CD4-positive, alpha-beta T cell treated with Interferon gamma for 1 hour (primary cell): ENCODE results near the gene UBE3C.
"Not testable (repeated sequence)": the region's sequence is repeated elsewhere in the genome, so short reads cannot be mapped to it uniquely, and the experiment has no call there.

ENCODE experiments used
- DNase-seq: peaks from one replicate; pipeline ENCODE4 v3.0.0-alpha.2; 2020

The UBE3C gene

DNA sequence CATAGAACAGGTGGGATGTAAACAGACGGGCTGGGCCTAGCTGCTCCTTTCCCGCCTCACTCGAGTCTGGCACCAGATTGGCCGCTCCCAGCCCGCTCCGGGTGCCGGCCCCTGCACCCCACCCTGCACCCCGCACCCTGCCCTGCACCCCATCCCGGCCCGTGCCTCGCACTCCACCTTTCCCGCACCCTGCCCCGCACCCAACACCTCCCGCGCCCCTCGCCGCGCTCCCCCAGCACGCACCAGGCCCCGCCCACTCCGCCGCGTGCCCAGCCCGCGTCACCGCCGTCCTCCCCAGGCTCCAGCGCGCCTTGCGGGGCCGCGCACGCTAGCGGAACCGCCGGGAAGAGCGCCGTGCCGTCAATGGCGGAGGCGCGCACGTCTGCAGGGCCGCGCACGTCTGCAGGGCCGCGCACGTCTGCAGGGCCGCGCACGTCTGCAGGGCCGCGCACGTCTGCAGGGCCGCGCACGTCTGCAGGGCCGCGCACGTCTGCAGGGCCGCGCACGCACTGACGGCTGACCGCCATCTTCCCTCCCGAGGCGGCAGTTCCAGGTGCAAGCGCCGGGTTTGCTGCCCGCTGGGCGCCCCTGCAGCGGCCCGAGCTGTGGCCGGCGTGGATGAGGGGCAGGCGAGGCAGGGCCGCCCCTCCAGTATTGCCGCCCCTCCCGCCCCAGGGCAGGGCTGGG, at the start of gene UBE3C:
TSS of gene UBE3C (plus strand) at position 503 of the 687 bp plus-strand sequence. CDS start 347 bp downstream, outside the sequence.
- DNase-seq, result peak; percentile 88

DNA sequence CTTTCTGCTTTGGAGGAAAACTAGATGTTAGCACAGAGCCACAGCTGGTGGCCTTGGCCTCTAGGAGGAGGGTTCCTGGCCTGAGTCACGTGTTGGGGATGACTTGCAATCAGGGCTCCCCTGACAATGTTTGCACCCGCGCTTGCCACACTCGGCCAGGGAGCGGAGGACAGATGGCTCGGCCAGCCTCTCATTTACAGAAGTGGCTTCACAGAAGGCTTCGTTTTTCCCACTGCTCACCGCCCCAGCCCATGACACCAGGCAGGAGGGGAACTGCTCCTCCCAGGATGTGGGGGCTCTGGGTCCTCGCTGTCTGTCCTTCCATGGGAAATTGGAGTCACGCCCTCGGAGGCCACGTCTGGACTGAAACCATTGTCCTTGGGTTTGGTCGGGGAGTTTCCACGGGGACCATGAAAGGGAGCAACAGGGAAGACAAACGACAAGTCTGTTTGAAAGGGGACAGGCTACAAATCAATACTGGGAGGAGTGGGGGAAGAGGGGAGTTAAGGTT, 49.6 kb upstream of the UBE3C start:
- DNase-seq, result no peak

DNA sequence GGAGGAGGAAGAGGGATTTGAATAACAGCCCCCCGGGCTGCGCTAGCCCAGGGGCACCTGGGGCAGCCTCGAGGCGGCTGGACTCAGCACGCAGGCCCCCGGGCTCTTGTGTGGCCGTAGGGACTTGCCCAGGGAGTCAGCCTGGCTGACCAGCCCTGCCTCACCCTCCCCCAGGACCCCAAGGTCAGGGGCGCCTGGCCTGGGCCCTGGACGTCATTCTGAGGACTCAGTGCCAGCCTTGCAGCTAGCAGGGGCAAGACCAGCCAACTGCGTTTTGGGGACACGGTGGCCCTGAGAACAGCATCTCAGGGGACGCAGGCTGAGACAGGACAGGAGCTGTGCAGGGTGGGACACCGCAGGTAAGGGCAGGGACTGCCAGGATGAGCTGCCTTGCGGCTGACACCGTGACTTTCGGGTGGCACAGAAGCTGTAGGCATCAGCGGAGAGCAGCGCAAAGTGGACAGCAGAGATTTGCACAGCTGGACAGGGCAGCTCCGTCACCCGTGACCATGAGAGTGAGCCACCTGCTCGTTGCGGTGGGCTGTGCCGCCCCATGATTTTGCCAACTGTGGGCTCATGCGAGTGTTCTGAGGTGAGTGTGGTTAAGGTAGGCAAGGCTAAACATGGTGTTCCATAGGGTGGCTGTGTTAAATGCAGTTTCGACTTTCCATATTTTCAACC, 48.1 kb upstream of the UBE3C start:
- DNase-seq, result no peak

DNA sequence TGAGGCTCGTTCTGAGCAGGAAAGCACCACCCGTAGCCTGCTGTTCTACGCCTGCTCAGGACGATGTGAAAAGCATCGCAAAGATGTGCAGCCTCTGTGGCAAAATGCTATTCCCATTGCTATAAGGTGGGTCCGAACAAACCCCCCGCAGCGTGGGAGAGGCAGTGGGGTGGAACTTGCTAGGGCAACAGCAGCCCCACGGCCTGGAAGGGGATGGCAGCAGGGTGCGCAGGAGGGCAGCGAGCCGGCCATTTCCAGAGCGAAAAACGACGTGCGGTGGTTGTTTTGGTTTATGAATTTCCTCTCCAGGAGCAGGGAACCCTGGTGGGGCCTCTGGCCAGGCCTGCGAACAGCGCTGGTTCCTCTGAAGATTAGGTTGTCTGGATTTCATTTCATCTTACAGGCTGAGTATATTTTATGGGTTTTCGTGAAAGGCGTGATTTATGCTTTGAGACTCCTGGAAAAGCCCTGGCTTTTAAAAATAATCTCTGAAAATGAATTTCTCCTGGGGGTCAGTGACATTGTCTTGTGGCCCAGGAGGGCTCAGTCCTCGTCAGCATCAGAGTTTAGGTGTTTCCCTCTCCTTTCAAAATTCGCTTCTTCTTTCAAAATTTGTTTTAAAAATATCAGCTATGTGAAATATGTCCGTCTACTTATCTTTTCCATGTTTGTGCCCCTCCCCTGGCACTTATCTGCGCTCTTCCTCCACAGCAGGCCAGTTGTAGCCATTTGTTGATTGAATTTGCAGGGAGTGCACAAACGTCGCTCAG, 42.3 kb upstream of the UBE3C start:
- no peak for DNase-seq

DNA sequence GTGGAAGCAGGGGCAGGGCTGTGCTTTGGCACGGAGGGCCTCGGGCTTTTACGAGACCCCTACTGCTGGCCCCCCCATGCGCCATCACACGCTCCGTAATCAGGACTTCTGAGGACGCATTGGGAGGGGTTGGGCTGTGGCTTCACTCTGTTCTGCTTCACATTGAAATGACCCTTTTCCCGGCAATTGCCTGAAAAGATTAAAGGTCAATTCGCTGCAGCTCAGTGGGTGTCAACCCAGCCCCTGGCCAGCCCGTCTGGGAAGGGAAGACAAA, 41.7 kb upstream of the UBE3C start:
- DNase-seq, result no peak

DNA sequence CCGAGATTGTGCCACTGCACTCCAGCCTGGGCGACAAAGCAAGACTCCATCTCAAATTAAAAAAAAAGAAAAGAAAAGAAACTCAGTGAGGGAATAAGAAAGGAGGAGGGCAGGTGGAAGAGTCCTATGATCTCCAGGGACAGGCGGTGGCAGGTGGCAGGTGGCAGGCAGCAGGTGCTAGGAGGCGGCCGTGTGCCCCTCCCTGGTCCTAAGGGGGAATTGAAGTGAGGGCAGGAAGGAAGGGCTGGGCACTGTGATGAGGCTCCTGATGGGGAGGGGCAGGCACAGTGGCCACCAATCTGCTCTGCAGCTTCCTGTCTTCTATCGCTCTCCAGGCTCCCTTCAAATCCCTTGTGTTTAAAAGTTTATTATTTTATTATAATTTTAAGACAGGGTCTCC, 41.2 kb upstream of the UBE3C start:
- no peak for DNase-seq

DNA sequence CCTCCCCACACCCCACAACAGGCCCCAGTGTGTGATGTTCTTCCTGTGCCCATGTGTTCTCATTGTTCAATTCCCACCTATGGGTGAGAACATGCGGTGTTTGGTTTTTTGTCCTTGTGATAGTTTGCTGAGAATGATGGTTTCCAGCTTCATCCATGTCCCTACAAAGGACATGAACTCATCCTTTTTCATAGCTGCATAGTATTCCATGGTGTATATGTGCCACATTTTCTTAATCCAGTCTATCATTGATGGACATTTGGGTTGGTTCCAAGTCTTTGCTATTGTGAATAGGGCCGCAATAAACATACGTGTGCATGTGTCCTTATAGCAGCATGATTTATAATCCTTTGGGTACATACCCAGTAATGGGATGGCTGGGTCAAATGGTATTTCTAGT, 38.7 kb upstream of the UBE3C start:
- not testable (repeated sequence) for DNase-seq

DNA sequence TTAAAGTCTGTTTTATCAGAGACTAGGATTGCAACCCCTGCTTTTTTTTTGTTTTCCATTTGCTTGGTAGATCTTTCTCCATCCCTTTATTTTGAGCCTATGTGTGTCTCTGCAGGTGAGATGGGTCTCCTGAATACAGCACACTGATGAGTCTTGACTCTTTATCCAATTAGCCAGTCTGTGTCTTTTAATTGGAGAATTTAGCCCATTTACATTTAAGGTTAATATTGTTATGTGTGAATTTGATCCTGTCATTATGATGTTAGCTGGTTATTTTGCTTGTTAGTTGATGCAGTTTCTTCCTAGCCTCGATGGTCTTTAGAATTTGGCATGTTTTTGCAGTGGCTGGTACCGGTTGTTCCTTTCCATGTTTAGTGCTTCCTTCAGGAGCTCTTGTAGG, 35.1 kb upstream of the UBE3C start:
- not testable (repeated sequence) for DNase-seq

DNA sequence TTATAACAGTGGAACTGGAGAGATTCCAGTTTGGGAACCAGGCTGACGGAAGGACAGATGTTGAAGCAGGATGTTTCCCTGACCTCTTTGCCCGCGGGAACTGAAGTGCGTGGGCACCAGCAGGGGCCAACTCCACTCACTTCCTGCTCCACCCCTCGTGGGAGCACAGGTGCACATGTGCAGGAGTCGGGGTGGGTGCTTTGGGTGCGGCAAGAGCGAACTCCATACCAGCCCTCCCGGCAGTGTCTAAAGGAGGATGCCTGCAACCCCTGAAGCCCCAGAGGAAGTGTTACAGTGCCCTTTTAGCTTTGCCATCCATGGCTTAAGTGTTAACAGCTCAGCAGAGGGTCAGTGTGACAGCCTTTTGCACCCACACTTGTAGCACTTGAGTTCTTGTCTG, 27.4 kb upstream of the UBE3C start:
- no peak for DNase-seq

DNA sequence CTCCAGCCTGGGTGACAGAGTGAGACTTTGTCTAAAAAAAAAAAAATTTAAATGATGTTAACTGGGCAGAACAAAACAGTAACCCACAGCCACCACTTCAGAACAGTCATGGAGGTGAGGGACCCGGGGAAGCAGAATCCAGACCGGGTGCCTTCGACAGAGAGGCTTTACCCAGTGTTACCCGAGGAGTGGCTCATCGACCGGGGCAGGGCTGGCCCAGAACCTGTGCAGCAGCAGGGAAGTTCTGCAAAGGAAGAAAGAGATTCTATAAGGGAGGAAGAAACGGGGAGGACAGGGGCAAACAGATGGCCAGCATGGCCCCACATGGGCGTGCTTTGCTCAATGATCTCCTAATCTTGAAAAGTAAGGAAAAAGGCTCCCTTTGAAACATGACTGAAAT, 26.0 kb upstream of the UBE3C start:
- no peak for DNase-seq

DNA sequence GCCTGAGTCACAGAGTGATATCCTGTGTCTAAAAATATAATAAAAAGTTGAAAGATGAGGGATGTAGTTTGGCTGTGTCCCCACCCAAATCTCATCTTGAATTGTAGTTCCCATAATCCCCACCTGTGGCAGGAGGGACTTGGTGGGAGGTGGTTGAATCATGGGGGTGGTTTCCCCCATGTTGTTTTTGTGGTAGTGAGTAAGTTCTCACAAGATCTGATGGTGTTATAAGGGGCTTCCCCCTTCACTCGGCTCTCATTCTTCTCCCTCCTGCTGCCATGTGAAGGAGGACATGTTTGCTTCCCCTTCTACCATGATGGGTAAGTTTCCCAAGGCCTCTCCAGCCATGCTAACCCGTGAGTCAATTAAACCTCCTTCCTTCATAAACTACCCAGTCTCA, 25.1 kb upstream of the UBE3C start:
- DNase-seq, result no peak

DNA sequence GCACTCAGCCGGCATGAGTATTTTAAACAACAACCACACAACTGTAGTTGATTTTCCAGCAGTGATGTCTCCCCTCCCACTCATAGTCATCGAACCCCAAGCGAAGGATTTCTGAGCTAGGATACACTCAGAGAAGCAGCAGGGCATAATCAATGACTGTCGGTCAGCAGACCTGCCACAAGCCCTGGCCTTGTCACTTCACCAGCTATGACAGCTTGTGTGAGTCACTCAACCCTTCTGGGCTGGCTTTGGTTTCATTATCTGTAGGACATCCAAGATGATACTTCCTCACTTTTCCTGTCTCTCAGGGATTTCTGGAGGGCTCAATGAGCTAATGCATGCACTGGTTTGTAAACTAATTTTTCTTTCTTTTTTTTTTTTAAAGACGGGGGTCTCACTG, 22.0 kb upstream of the UBE3C start:
- DNase-seq, result no peak

DNA sequence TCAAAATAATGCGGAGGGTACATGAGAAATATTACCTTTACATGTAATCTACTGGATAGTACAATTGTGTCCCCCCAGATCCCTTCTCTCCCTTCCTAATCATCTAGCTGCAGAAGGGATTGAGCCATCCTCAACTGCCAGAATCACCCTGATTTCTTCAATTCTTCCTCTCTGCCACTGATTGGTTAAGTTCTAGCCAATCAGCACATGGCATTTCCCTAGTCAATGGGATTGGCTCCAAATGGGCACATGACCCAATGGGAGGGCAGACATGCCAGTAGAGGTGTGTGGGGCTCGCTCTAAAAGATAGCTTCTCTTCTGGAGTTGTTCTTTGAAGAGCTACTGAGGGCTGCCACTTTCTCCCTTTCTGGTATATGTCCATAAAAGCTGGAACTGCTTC, 20.9 kb upstream of the UBE3C start:
- no peak for DNase-seq

DNA sequence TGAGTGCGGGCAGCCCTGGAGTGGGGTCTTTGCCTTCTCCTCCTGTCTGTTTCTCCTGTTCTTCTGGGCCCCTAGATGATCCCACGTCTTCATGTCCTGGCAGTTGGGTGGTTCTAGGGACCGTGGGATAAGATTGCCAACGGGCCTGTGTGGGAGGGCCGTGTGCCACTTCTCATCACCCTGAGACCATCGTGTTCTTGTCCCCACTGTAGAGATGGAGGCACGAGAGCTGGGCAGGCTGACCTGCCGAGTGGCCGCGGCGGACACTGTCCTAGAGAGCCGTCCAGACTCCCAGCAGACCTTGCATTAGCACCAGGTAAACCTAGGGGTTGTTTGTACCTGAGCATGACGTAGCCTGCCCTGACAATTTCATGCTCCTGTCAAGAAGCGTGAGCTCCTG, 18.5 kb upstream of the UBE3C start:
- DNase-seq, result no peak

DNA sequence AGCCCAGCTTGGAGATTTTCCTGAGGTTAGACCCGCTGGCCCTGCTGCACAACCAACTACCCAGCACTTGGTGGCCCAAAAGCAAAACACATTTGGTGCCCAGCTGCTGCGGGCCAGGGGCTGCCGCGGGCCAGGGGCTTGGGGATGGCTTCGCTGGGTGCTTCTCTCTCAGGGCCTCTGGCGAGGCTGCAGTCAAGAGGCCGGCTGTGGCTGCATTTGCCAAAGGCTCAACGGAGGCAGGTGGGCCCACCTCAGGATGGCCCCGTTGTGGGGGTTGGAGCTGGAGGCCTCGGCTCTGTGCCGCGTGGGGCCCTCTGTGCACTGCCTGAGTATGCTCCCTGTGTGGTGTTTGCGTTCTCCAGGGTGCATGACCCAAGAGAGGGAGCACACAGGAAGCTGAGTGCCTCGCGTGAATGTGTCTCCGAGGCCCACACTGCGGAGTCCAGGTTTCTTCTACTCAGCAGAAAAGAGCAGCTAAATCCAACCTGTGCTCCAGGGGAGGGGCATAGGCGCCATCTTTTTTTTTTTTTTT, 17.5 kb upstream of the UBE3C start:
- no peak for DNase-seq

DNA sequence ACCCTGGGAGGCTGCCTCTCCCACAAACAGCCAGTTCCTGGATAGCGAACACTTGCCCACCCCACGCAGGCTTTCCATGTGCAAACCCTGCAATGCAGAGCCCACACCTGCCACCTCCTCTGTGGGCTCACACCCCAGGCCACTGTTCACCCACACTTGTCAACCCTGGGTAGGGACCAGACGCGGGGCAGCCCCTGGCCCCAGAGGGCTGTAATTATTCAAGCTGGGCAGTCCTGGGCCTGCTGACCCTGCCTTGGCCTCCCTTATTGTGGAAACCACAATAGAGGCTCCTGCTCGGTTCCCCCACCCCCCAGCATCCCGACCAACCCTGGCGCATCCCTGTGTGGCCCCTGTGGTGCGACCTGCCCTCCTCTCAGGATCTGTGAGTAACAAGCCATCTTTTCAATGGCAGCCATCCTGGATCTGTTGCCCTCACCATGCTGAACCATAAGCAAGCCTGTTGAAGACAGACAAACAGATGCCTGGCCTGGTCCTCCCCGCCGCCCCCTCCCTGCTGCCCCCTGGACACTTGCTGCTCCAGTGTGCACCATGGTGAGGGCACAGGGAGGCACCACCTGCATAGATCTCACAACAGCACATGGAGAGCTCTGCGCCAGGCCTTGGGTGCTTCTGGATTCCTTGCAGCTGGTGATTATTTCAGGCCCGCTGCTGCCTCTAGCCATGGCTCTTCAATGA, 15.8 kb upstream of the UBE3C start:
- DNase-seq, result no peak

DNA sequence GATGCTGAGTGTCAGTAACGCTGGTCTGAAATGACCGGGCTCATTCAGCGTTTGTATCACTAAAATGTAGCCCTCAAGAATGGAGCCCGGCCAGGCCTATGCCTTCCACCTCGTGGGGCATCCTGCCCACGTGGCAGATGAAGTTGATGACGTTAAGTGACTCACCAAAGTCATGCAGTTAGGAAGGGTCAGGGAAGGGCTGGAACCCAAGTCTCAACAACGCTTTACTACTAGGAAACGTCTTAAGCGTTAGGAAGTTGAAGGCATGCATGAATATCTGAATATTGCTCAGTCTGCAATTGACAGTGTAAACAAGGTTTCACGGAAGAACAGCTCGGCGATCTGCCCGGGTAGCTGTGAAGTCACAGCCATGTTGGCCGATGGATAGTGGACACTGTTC, 14.0 kb upstream of the UBE3C start:
- DNase-seq, result no peak

DNA sequence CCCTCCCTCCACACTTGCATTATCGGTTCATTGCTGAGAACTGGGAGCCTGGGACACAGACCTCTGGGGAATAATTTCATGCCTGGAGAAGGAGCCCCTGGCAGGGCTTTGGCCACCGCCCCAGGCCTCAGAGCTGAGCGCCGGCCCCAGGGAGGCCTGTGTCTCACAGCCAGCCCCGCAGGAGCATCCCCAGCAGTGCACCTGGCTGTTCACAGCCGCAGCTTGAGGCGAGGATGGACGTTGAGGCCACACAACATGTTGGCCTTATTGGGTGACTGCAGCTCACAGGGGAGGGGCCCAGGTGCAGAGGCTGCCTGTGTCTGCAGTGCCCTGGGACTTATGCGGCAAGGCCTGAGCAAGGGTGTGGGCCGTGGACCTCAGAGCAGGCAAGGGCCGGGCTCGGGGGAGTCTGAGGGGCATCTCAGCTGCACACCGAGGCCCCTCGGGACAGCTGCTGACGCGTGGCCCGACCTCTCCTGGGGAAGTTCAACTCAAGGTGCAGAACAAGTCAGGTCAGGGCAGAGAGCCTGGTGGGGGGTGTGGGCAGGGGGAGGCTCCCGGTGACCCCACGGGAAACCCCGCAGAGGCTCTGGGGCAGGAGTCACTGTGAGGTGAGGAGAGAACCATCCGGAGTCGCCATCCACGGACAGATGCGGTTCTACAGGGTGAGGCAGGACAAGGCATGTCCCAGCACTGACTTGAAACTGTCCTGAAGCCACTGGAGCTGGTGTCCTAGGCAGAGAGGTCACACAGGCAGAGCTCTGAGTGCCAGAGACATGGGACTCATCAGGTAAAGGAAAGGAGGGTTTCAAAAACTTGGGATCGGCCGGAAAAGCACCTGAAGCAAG, 13.1 kb upstream of the UBE3C start:
- DNase-seq, result no peak

DNA sequence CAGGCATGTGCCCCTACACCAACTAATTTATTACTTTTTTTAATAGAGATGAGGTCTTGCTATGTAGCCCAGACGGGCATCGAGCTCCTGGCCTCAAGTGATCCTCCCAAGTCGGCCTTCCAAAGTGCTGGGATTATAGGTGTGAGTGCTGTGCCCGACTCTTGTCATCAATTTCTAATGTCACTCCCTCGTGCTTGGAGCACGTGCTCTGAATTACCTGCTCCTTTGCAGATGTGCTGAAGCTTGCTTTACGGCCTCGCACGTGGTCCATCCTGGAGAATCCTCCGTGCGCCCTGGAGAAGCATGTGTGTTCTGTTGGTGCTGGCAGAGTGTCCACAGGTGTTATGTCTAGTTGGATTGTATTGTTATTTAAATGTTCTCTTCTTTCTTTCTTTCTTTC, 11.8 kb upstream of the UBE3C start:
- DNase-seq, result no peak

DNA sequence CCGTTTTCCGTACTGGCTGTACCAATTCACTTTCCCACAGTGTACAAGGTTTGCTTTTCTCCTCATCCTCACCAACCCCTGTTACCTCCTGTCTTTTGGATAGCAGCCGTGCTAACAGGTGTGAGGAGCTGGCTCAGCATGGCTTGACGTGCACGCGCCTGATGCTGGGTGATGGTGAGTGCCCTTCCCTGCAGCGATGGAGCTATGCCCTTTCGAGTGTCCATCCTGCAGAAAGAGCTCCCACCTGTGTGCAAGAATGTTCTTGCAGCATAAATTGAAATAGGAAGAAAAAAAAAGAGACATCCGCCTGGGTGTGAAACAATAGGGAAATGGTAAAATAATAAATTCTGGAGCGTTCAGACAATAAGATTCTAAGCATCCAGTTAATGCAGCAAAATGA, 9.5 kb upstream of the UBE3C start:
- DNase-seq, result no peak

DNA sequence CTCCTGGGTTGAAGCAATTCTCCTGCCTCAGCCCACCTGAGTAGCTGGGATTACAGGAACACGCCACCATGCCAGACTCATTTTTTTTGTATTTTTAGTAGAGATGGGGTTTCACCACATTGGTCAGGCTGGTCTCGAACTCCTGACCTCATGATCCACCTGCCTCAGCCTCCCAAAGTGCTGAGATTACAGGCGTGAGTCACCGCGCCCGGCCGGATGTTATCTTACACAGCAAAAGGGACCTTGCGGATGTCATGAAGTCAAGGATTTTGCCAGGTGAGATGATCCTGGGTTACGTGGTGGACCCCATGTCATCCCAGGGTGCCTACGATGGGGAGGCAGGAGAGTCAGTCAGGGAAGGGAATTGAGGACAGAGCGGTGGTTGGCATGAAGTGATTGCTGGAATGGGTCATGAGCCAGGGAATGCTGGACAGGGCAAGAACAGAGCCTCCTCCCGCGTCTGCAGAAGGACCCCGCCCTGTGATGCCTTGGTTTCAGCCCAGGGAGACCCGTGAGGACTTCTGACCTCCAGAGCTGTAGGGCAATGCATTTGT, 8.7 kb upstream of the UBE3C start:
- no peak for DNase-seq

DNA sequence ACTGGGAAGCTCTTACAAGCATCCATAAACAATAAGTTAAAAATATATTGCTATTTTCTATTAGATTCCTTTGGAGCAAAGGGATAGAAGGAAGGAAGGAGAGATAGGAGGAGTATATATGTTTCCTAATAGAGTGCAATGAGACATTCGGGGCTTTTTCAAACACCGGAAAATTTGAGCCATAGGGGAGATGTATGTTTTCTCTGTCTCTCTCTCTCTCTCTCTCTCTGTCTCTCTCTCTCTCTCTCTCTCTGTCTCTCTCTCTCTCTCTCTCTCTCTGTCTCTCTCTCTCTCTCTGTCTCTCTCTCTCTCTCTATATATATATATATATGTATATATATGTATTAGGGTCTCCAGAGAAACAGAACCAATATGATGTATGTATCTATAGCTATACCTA, 7.9 kb upstream of the UBE3C start:
- DNase-seq, result not testable (repeated sequence)
